DMS 273 treated with DMSO at 0.1 percent for 48 hours (cell line): ENCODE data around the gene RIPOR3.
"Not testable (repeated sequence)": the region's sequence is repeated elsewhere in the genome, so short reads cannot be mapped to it uniquely, and the experiment has no call there.

Experiments used
- DNase-seq: peaks from one replicate; lab custom pipeline; 2025; lab: John Stamatoyannopoulos, UW

RIPOR3 gene

GRCh38 chr20:50607436-50607835, 83.9 kb downstream of the RIPOR3 start:
- DNase-seq: no peak

- DNase-seq: no peak
Measured at GRCh38 chr20:50605136-50605535, 86.2 kb downstream of the RIPOR3 start.

- no peak for DNase-seq
Measured at GRCh38 chr20:50604451-50604850, 86.9 kb downstream of the RIPOR3 start.

- no peak for DNase-seq
Measured at GRCh38 chr20:50602432-50603088, 88.8 kb downstream of the RIPOR3 start.

- no peak for DNase-seq
Measured at GRCh38 chr20:50601511-50602431, 89.6 kb downstream of the RIPOR3 start.

GRCh38 chr20:50600281-50600895, 91.0 kb downstream of the RIPOR3 start:
- DNase-seq: no peak

- DNase-seq: not testable (repeated sequence)
Measured at GRCh38 chr20:50598768-50599167, 92.6 kb downstream of the RIPOR3 start.

- no peak for DNase-seq
Measured at GRCh38 chr20:50598074-50598473, 93.3 kb downstream of the RIPOR3 start.

- DNase-seq: no peak
Measured at GRCh38 chr20:50597406-50597969, 93.9 kb downstream of the RIPOR3 start.

GRCh38 chr20:50596694-50597021, 94.7 kb downstream of the RIPOR3 start:
- DNase-seq: no peak

GRCh38 chr20:50595988-50596693, 95.2 kb downstream of the RIPOR3 start:
- no peak for DNase-seq

GRCh38 chr20:50595433-50595895, 95.9 kb downstream of the RIPOR3 start:
- no peak for DNase-seq

GRCh38 chr20:50594591-50595432, 96.5 kb downstream of the RIPOR3 start:
- DNase-seq: no peak

- DNase-seq: no peak
Measured at GRCh38 chr20:50594231-50594590, 97.1 kb downstream of the RIPOR3 start.

- no peak for DNase-seq
Measured at GRCh38 chr20:50593005-50593335, 98.4 kb downstream of the RIPOR3 start.

- DNase-seq: no peak
Measured at GRCh38 chr20:50592282-50593004, 98.9 kb downstream of the RIPOR3 start.

GRCh38 chr20:50591233-50591852, 100.0 kb downstream of the RIPOR3 start:
- no peak for DNase-seq

- DNase-seq: no peak
Measured at GRCh38 chr20:50590348-50590664, 101.0 kb downstream of the RIPOR3 start.

- no peak for DNase-seq
Measured at GRCh38 chr20:50589548-50590347, 101.6 kb downstream of the RIPOR3 start.
